Esophagus squamous epithelium (tissue), 4 donors: ENCODE data around the gene PSMD14.

ENCODE experiments used
- CTCF ChIP-seq, 6 experiments: fragments of 450-650 bp in 4 of 6; fragments of 200-600 bp in 2 of 6; sonication (generic) in 2 of 6; IDR thresholded peaks; one replicate each; pipeline ENCODE4 v1.5.1; 2016 to 2019; ENCODE audit warnings: antibody characterized with exemption in 6 of 6, mild to moderate bottlenecking in 4 of 6, moderate library complexity in 4 of 6
- POLR2A ChIP-seq, 4 donors: fragments of 450-650 bp; IDR thresholded peaks; one replicate each; pipeline ENCODE4 v1.6.1; 2017; ENCODE audit warnings: antibody characterized with exemption in 4 of 4, mild to moderate bottlenecking in 4 of 4, moderate library complexity in 3 of 4

GRCh38 chr2:161430386-161430785 lies 122.2 kb downstream of the PSMD14 start:
- TF ChIP-seq CTCF (IDR thresholded peaks at IDR 0.05), result no peak
- no peak for TF ChIP-seq POLR2A (IDR thresholded peaks at IDR 0.05)
